Measurements from ENCODE around the gene COMMD10. TPM values are rescaled to one million over a fixed set of nuclear protein-coding genes. Genes with fewer than 3 reads are reported as not detected.

COMMD10 gene
- total RNA-seq, 2 donors from 2014 or later, result 26.9 to 34.9 TPM

GRCh38 chr5:116176121-116176520 lies 91.3 kb downstream of the COMMD10 start:
- Mint-ChIP-seq H3K9me3 (no peaks in the 10 kb centered on the region), H3K36me3 (peaks cover 5% of the 10 kb centered on the region), H3K4me1 (ENCODE audit: low read depth in 2 of 2) (peaks cover 3 to 13% of the 10 kb centered on the region in 2 donors), H3K27ac (no peak overlapping the region), H3K4me3 (no peak overlapping the region), H3K27me3 (no peaks in the 10 kb centered on the region)
- ATAC-seq (no peak), DNase-seq (ENCODE audit: low spot score) (no peak)

GRCh38 chr5:116178925-116179324 lies 94.1 kb downstream of the COMMD10 start:
- H3K9me3 Mint-ChIP-seq, result no peaks in the 10 kb centered on the region
- H3K4me3 Mint-ChIP-seq, result no peak overlapping the region
- DNase-seq (ENCODE audit: low spot score), result no peak
- peaks cover 3% of the 10 kb centered on the region for H3K36me3 Mint-ChIP-seq
- no peak overlapping the region for H3K27ac Mint-ChIP-seq
- ATAC-seq, result no peak
- no peaks in the 10 kb centered on the region for H3K27me3 Mint-ChIP-seq
- H3K4me1 Mint-ChIP-seq (ENCODE audit: low read depth in 2 of 2), result peaks cover 8 to 10% of the 10 kb centered on the region in 2 donors

DNA sequence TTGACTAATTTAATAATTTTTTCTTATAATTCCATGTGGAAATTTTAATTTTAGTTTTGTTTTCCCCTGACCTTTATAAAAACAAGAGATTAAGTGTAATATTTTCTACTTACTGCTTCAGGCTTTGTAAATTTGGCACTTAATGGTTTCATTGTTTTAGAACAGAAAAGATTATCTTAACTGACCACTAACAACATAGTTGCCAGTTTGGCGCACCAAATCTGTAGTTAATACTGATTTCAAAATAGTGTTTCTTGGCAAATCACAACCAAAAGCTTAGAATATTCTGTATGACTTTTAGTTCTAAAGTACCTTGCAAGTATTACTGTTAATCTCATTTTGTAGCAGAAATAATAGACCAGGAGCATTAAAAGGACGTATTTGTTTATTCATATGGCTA lies 124.3 kb downstream of the COMMD10 start:
- Mint-ChIP-seq H3K27me3 (no peaks in the 10 kb centered on the region), H3K9me3 (no peaks in the 10 kb centered on the region), H3K36me3 (no peaks in the 10 kb centered on the region), H3K4me1 (ENCODE audit: low read depth in 2 of 2) (no peaks in the 10 kb centered on the region), H3K4me3 (no peak overlapping the region), H3K27ac (no peak overlapping the region)
- DNase-seq (ENCODE audit: low spot score), result no peak
- ATAC-seq, result no peak

- no peaks in the 10 kb centered on the region for H3K36me3 Mint-ChIP-seq
- no peak for ATAC-seq
- H3K9me3 Mint-ChIP-seq, result no peaks in the 10 kb centered on the region
- no peaks in the 10 kb centered on the region for H3K27me3 Mint-ChIP-seq
- H3K4me3 Mint-ChIP-seq, result no peak overlapping the region
- DNase-seq (ENCODE audit: low spot score), result no peak
- no peak overlapping the region for H3K27ac Mint-ChIP-seq
- H3K4me1 Mint-ChIP-seq (ENCODE audit: low read depth in 2 of 2), result no peaks in the 10 kb centered on the region
Measured at GRCh38 chr5:116212225-116212624, 127.4 kb downstream of the COMMD10 start.

DNA sequence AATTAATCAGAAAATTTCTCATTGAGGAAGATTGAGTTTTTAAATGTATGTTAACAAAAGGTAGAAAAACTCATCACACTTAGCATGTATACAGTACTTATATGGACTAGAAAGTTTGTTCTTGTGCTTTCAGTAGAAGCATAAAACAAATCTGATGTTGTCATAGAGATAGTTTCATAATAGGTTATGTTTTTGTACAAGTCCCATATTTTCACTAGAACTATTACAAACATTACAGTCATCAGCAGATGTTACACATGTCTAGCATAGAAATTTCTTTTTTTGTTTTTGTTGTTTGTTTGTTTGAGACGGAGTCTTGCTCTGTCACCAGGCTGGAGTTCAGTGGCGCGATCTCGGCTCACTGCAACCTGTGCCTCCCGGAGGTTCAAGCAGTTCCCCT lies 131.4 kb downstream of the COMMD10 start:
- no peak overlapping the region for H3K27ac Mint-ChIP-seq

DNA sequence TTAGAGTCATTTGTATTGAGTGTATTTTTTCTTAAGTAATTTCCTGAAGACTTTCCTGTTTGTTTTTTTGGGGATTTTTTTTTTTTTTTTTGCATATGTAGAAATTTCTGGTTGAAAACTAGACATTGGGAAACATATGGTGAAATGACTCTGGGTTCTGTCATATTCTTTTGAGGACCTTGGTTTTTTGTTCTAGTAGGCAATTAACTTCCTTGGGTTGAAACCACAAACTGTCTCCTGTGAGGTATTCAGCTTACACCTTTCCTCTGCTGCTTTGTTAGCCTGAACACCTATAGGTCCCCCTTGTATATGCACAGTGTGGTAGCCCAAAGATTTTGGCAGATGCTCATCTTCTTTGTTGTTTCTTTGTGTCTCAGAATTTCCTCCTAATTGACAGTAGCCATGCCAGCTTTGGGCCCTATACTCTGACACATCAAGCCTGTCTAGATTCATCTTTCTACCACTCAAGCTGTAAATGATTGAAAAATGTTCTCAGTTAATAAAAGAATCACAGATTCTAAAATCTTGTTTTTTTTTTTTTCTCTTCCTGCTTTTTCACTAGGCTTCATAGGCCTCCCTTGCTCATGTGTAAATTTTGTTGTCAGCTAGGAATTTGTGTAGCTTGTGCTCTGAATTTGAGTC lies 140.6 kb downstream of the COMMD10 start:
- H3K36me3 Mint-ChIP-seq, result peaks cover 23% of the 10 kb centered on the region
- no peaks in the 10 kb centered on the region for H3K9me3 Mint-ChIP-seq
- H3K27ac Mint-ChIP-seq, result no peak overlapping the region
- DNase-seq (ENCODE audit: low spot score), result no peak
- H3K4me1 Mint-ChIP-seq (ENCODE audit: low read depth in 2 of 2), result peaks cover 11 to 19% of the 10 kb centered on the region in 2 donors
- no peaks in the 10 kb centered on the region for H3K27me3 Mint-ChIP-seq
- peak in 1 of 2 donors; percentile 49 for ATAC-seq
- H3K4me3 Mint-ChIP-seq, result peak overlapping the region; percentile 5

More for the DNA sequence above, 131.4 kb downstream of the COMMD10 start:
- ATAC-seq (no peak), DNase-seq (ENCODE audit: low spot score) (no peak)
- H3K9me3 Mint-ChIP-seq, result no peaks in the 10 kb centered on the region
- H3K4me1 Mint-ChIP-seq (ENCODE audit: low read depth in 2 of 2), result peaks cover 0 to 2% of the 10 kb centered on the region in 2 donors
- no peaks in the 10 kb centered on the region for H3K36me3 Mint-ChIP-seq
- H3K4me3 Mint-ChIP-seq, result no peak overlapping the region
- H3K27me3 Mint-ChIP-seq, result no peaks in the 10 kb centered on the region

DNA sequence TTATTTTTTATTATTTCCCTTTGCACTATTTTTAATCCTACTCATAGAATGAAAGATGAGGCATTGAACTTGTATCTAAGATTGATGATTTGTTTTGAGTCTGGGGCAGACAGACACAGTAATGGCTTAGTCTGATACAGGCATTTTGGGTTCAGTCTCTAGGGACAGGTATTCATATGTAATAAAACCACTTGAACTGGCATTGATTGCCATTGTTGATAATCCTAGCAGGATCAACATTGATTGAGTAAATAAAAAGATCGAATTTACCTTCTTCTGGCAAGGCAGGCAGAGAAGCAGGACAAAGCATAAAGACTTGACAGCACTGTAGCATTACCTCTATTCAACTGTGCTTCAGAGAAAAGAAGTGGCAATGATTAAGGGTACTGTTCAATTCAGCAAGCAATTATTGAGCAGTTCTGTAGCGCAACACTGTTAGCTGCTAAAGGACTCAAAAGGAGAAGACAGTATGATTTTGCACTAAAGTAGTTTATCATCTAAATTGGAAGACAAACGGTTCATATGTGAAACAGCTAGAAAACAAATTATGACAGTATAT lies 144.4 kb downstream of the COMMD10 start:
- H3K36me3 Mint-ChIP-seq, result peaks cover 13% of the 10 kb centered on the region
- no peak overlapping the region for H3K27ac Mint-ChIP-seq

DNA sequence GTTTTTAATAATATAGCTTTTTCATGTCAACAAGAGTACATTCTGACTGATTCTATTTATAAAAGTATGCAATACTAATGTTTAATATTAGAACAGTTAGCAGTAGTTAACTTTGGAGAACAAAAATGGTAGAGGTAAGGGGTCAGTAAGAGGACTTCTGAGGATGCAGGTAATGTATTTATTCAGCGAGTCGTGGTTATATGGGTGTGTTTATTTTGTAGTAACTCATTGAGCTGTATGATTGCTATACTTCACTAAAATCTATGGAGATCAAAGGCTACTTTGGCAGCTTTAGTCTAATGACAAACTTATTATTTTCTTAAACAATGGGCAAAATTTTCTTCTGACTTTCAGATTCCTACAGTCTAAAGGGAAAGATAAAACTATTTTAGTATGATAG lies 146.5 kb downstream of the COMMD10 start:
- DNase-seq (ENCODE audit: low spot score) (no peak), ATAC-seq (no peak)
- H3K27ac Mint-ChIP-seq, result no peak overlapping the region
- no peaks in the 10 kb centered on the region for H3K36me3 Mint-ChIP-seq
- no peak overlapping the region for H3K4me3 Mint-ChIP-seq
- peaks cover 1 to 4% of the 10 kb centered on the region in 2 donors for H3K4me1 Mint-ChIP-seq (ENCODE audit: low read depth in 2 of 2)
- H3K9me3 Mint-ChIP-seq, result no peaks in the 10 kb centered on the region
- no peaks in the 10 kb centered on the region for H3K27me3 Mint-ChIP-seq

More for the DNA sequence above, 144.4 kb downstream of the COMMD10 start:
- Mint-ChIP-seq H3K4me3 (no peak overlapping the region), H3K27me3 (no peaks in the 10 kb centered on the region), H3K9me3 (no peaks in the 10 kb centered on the region), H3K4me1 (ENCODE audit: low read depth in 2 of 2) (peaks cover 12 to 13% of the 10 kb centered on the region in 2 donors)
- no peak for ATAC-seq
- DNase-seq (ENCODE audit: low spot score), result no peak

DNA sequence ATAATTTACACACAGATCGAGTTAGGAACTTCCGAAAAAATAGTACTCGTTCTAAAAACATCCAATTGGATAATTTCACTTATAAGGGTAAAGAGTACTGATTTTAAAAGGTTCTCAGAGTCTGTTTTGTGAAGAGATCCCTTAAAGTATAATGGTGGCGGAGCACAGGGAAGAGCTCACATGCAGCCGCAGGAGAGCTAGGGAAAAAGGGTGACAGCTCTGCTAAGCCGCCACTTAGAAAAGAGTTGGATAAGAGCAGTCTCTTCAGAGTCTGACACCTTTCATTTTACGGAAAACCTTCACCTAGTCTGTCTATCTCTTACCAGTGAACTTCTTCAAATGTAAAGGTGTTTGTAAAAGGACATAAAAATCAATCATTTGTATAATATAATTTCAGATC lies 149.9 kb downstream of the COMMD10 start:
- no peak for DNase-seq (ENCODE audit: low spot score)
- Mint-ChIP-seq H3K27ac (no peak overlapping the region), H3K9me3 (peaks cover 3% of the 10 kb centered on the region), H3K4me3 (no peak overlapping the region), H3K27me3 (no peaks in the 10 kb centered on the region), H3K36me3 (no peaks in the 10 kb centered on the region), H3K4me1 (ENCODE audit: low read depth in 2 of 2) (peaks cover 0 to 6% of the 10 kb centered on the region in 2 donors)
- no peak for ATAC-seq

GRCh38 chr5:116237917-116238500 lies 153.2 kb downstream of the COMMD10 start:
- DNase-seq (ENCODE audit: low spot score) (no peak), ATAC-seq (no peak)
- Mint-ChIP-seq H3K27me3 (no peaks in the 10 kb centered on the region), H3K27ac (no peak overlapping the region), H3K4me3 (no peak overlapping the region), H3K4me1 (ENCODE audit: low read depth in 2 of 2) (peaks cover 0 to 6% of the 10 kb centered on the region in 2 donors), H3K9me3 (peaks cover 3% of the 10 kb centered on the region), H3K36me3 (no peaks in the 10 kb centered on the region)

GRCh38 chr5:116242343-116242742 lies 157.5 kb downstream of the COMMD10 start:
- Mint-ChIP-seq H3K27me3 (no peaks in the 10 kb centered on the region), H3K27ac (no peak overlapping the region), H3K4me1 (ENCODE audit: low read depth in 2 of 2) (no peaks in the 10 kb centered on the region), H3K4me3 (no peak overlapping the region), H3K36me3 (peaks cover 20% of the 10 kb centered on the region), H3K9me3 (peaks cover 10% of the 10 kb centered on the region)
- no peak for DNase-seq (ENCODE audit: low spot score)
- ATAC-seq, result no peak

DNA sequence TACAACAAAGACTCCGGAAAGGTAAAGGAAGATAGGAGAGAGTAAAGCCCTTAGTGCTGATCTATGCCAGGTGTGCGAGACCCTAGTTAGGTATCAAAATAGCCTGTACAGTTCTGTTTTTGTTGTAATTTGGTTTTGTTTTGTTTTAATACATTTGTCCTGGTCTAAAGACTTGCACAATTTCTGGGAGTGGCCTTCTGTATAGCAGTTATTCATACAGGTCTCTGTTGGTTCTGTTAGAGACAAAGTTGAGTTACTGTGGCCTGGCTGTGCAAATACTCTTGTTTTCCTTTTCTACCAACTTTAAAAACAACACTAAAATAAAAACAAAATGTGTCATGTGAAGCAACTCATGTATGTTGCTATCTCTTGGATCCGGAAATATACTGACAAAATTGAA lies 163.6 kb downstream of the COMMD10 start:
- Mint-ChIP-seq H3K4me1 (ENCODE audit: low read depth in 2 of 2) (no peaks in the 10 kb centered on the region), H3K27ac (no peak overlapping the region), H3K36me3 (peaks cover 26% of the 10 kb centered on the region), H3K9me3 (peaks cover 10% of the 10 kb centered on the region), H3K4me3 (no peak overlapping the region), H3K27me3 (no peaks in the 10 kb centered on the region)
- no peak for DNase-seq (ENCODE audit: low spot score)
- ATAC-seq, result no peak

DNA sequence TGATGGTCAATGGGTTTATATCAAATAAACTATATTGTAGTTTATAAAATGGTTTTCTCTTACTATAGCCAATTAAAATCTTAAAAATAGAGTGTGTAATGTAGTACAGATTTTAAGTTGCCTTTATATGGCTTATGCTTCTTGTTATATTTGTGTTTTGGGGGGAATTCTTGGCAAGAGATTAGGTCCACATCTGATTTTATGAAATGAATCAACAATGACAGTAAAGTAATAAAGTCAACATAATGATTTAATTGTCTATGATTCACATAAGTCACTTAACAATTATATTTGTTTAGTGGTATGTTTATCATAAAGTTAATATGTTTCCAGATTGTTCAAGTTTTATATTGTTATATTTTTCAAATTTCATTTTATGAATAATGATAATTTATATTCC lies 164.8 kb downstream of the COMMD10 start:
- DNase-seq (ENCODE audit: low spot score), result no peak
- Mint-ChIP-seq H3K4me1 (ENCODE audit: low read depth in 2 of 2) (no peaks in the 10 kb centered on the region), H3K4me3 (no peak overlapping the region), H3K9me3 (peaks cover 14% of the 10 kb centered on the region), H3K27ac (no peak overlapping the region), H3K36me3 (peaks cover 32% of the 10 kb centered on the region), H3K27me3 (no peaks in the 10 kb centered on the region)
- ATAC-seq, result no peak

DNA sequence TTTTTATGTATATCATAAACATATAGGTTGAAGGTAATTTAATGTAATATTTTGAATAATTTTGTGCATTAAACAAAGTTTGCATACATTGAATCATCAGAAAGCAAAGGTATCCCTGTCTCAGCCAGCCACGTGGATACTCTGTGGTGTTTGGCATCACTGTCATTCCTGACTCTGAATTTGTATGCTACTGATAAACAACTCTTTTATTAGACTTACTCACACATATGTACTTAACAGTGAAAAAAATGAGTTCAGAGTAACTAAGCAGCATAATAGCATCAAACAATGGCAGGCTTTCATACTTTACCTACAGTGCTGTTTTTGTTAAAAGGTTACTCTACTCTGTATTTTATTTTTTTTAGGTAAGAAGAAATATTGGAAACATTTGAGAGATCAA lies 171.9 kb downstream of the COMMD10 start:
- DNase-seq (ENCODE audit: low spot score) (no peak), ATAC-seq (no peak)
- Mint-ChIP-seq H3K27ac (no peak overlapping the region), H3K9me3 (peaks cover 9% of the 10 kb centered on the region), H3K36me3 (peaks cover 20% of the 10 kb centered on the region), H3K4me1 (ENCODE audit: low read depth in 2 of 2) (peaks cover 0 to 4% of the 10 kb centered on the region in 2 donors), H3K4me3 (no peak overlapping the region), H3K27me3 (no peaks in the 10 kb centered on the region)

All from natural killer cell treated with Interleukin-12 subunit alpha and Interleukin-12 subunit beta and Interleukin-15 and Interleukin-18, amount 100 ng/mL, for 72 hours (primary cell).